ENCODE data around the gene LAMC3. TPM values are rescaled to one million over a fixed set of nuclear protein-coding genes. Genes with fewer than 3 reads are reported as not detected.
A peak's percentile ranks its signal among the peaks of the same experiment; 100 is the strongest.

LAMC3 gene
- total RNA-seq, 4 donors from 2014 or later: 0.82 to 6.6 (median 3.9) TPM

GRCh38 chr9:131094015-131094414, 85.0 kb downstream of the LAMC3 start:
- WGBS, 2 donors (ENCODE audit: low coverage in 1 of 2): 79 to 80% methylated on average over 2 to 5 of the region's 5 CpGs
- DNase-seq: no peak
- intact Hi-C loops (cut with DNase I; ENCODE audit: low total_unique reads): no loop called here
- Histone ChIP-seq H3K4me3 (no peak overlapping the region), H3K36me3 (no peaks in the 10 kb centered on the region), H3K27me3 (peaks cover 51% of the 10 kb centered on the region), H3K4me1 (peaks cover 0 to 16% (median 10%) of the 10 kb centered on the region in 4 donors), H3K9me3 (no peaks in the 10 kb centered on the region), H3K27ac (no peak overlapping the region)
- in situ Hi-C loops (cut with MboI; ENCODE audit: low pct_ligation_motif_present in 1 of 4, low pct_unique_long_range_greater_than_20kb in 1 of 4, low sequenced_read_pairs in 3 of 4): no loop called here
- TF ChIP-seq CTCF (IDR thresholded peaks at IDR 0.05): no peak
- no peak for TF ChIP-seq POLR2AphosphoS5 (IDR thresholded peaks at IDR 0.05)
- TF ChIP-seq EP300 (IDR thresholded peaks at IDR 0.05; ENCODE audit: low read depth): no peak
- TF ChIP-seq POLR2A (IDR thresholded peaks at IDR 0.05): no peak

- no peak overlapping the region for H3K27ac ChIP-seq
- in situ Hi-C loops (cut with MboI; ENCODE audit: low pct_ligation_motif_present in 1 of 4, low pct_unique_long_range_greater_than_20kb in 1 of 4, low sequenced_read_pairs in 3 of 4): no loop called here
- WGBS, 2 donors (ENCODE audit: low coverage in 1 of 2): 37% methylated on average over 12 of the region's 12 CpGs; no CpG with 5 or more reads in 1 of the 2 donors
Measured at GRCh38 chr9:131094622-131095021, 85.6 kb downstream of the LAMC3 start.

GRCh38 chr9:131095666-131096268, 86.8 kb downstream of the LAMC3 start:
- Histone ChIP-seq H3K9me3 (no peaks in the 10 kb centered on the region), H3K36me3 (no peaks in the 10 kb centered on the region), H3K4me3 (peak overlapping the region in 3 of 4 donors; percentile 35 to 62 (median 43)), H3K27ac (no peak overlapping the region), H3K27me3 (peaks cover 51% of the 10 kb centered on the region), H3K4me1 (peaks cover 0 to 16% (median 10%) of the 10 kb centered on the region in 4 donors)
- WGBS, 2 donors (ENCODE audit: low coverage in 1 of 2): 35% methylated on average over 16 of the region's 16 CpGs; no CpG with 5 or more reads in 1 of the 2 donors
- in situ Hi-C loops (cut with MboI; ENCODE audit: low pct_ligation_motif_present in 1 of 4, low pct_unique_long_range_greater_than_20kb in 1 of 4, low sequenced_read_pairs in 3 of 4) (no loop called here), intact Hi-C loops (cut with DNase I; ENCODE audit: low total_unique reads) (no loop called here)
- no peak for TF ChIP-seq EP300 (IDR thresholded peaks at IDR 0.05; ENCODE audit: low read depth)
- TF ChIP-seq CTCF (IDR thresholded peaks at IDR 0.05): no peak
- TF ChIP-seq POLR2AphosphoS5 (IDR thresholded peaks at IDR 0.05): no peak
- TF ChIP-seq POLR2A (IDR thresholded peaks at IDR 0.05): no peak
- DNase-seq: no peak

More at GRCh38 chr9:131094622-131095021, 85.6 kb downstream of the LAMC3 start:
- Histone ChIP-seq H3K4me1 (peaks cover 0 to 16% (median 10%) of the 10 kb centered on the region in 4 donors), H3K27me3 (peaks cover 51% of the 10 kb centered on the region), H3K4me3 (no peak overlapping the region), H3K36me3 (no peaks in the 10 kb centered on the region), H3K9me3 (no peaks in the 10 kb centered on the region)
- TF ChIP-seq POLR2AphosphoS5 (IDR thresholded peaks at IDR 0.05) (peak in 1 of 3 donors; percentile 36), POLR2A (IDR thresholded peaks at IDR 0.05) (no peak)
- no peak for DNase-seq
- intact Hi-C loops (cut with DNase I; ENCODE audit: low total_unique reads): no loop called here

GRCh38 chr9:131096269-131097125, 87.5 kb downstream of the LAMC3 start, which contains the start of gene AIF1L:
Gene AIF1L, plus strand, starts transcription at chr9:131096531. Its CDS starts 99 bp downstream, at chr9:131096630.
- 3% methylated on average over 51 of the region's 99 CpGs; no CpG with 5 or more reads in 1 of the 2 donors for WGBS, 2 donors (ENCODE audit: low coverage in 1 of 2)
- H3K27ac ChIP-seq: no peak within 1 kb of the TSS
- no peak for DNase-seq

More at GRCh38 chr9:131096269-131097125, 87.5 kb downstream of the LAMC3 start, which contains the start of gene AIF1L:
- H3K9me3 ChIP-seq: no peaks in the 10 kb centered on the region
- H3K36me3 ChIP-seq: no peaks in the 10 kb centered on the region
- peaks cover 0 to 16% (median 10%) of the 10 kb centered on the region in 4 donors for H3K4me1 ChIP-seq
- TF ChIP-seq CTCF (IDR thresholded peaks at IDR 0.05): peak in 1 of 5 experiments; percentile 12
- TF ChIP-seq POLR2AphosphoS5 (IDR thresholded peaks at IDR 0.05): no peak
- no peak for TF ChIP-seq EP300 (IDR thresholded peaks at IDR 0.05; ENCODE audit: low read depth)
- TF ChIP-seq POLR2A (IDR thresholded peaks at IDR 0.05): no peak
- H3K27me3 ChIP-seq: peaks cover 51% of the 10 kb centered on the region
- intact Hi-C loops (cut with DNase I; ENCODE audit: low total_unique reads) (no loop called here), in situ Hi-C loops (cut with MboI; ENCODE audit: low pct_ligation_motif_present in 1 of 4, low pct_unique_long_range_greater_than_20kb in 1 of 4, low sequenced_read_pairs in 3 of 4) (no loop called here)
- peak within 1 kb of the TSS; percentile 13 to 62 (median 39) for H3K4me3 ChIP-seq
